Duodenal mucosa (tissue), 2 donors: ENCODE measurements around the gene TMEM240.
A peak's percentile ranks its signal among the peaks of the same experiment; 100 is the strongest.

Experiments used
- H3K27ac ChIP-seq: one replicate; pipeline ENCODE4 v1.7.0; 2013; ENCODE audit warnings: low read depth, low read length
- H3K27me3 ChIP-seq, 2 donors: one replicate each; pipeline ENCODE4 v1.7.0; 2013; ENCODE audit warnings: low read length in 2 of 2, control low read depth in 1 of 2; ENCODE audit not compliant: insufficient read depth in 2 of 2, control insufficient read depth in 1 of 2
- H3K36me3 ChIP-seq, 2 donors: one replicate each; pipeline ENCODE4 v1.7.0; 2013; ENCODE audit warnings: low read length in 2 of 2, control low read depth in 1 of 2; ENCODE audit not compliant: insufficient read depth in 2 of 2, control insufficient read depth in 1 of 2
- H3K4me1 ChIP-seq, 2 donors: one replicate each; pipeline ENCODE4 v1.7.0; 2013; ENCODE audit warnings: low read length in 2 of 2, control low read depth in 1 of 2; ENCODE audit not compliant: insufficient read depth in 2 of 2, control insufficient read depth in 1 of 2
- H3K4me3 ChIP-seq, 2 donors: one replicate each; pipeline ENCODE4 v1.7.0; 2013; ENCODE audit warnings: low read length in 2 of 2, low read depth in 1 of 2
- H3K9ac ChIP-seq, 2 donors: one replicate each; pipeline ENCODE4 v1.7.0; 2013; ENCODE audit warnings: low read length in 2 of 2, low read depth in 1 of 2
- H3K9me3 ChIP-seq, 2 donors: one replicate each; pipeline ENCODE4 v1.7.0; 2013; ENCODE audit warnings: low read length in 2 of 2, control low read depth in 1 of 2; ENCODE audit not compliant: control insufficient read depth in 1 of 2

Gene TMEM240

DNA sequence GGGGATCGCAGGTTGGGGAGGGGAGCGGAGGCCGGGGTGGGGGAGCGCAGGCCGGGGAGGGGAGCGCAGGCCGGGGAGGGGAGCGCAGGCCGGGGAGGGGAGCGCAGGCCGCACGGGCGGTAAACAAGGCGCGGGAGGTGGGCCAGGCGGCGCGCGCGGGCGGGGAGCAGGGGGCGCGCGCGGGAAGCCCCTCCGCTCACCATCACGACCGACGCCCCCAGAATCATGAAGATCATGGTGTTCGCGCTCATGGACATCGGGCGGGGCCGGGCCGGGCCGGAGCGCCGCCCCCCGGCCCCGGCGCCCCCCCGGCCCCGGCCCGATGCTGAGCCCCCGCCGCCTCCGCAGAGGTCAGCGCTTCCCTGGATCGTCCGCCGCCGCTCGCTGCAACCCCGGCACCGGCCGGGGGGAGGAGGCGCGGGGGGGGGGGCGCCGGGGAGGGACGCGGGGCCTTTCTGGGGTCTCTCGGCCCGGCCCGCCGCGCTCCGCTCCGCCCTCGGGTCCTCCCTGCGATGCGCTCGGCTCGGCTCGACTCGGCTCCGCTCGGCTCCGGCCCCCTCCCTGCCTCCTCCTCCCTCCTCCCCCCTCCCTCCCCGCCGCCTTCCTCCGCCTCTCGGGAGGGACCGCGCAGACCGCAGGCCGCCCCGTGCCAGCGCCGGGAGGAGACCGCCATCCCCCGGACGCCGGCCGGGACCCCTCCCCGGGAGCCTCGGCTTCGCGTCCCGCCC lies at the start of gene TMEM240:
TSS of gene TMEM240 (minus strand) at position 535 of the 728 bp plus-strand sequence. CDS start at position 257, 278 bp downstream.
- peaks cover 0 to 23% of the 10 kb centered on the region in 2 donors for H3K36me3 ChIP-seq
- peak within 1 kb of the TSS; percentile 8 to 45 for H3K4me3 ChIP-seq
- no peak within 1 kb of the TSS for H3K9ac ChIP-seq
- peaks cover 0 to 4% of the 10 kb centered on the region in 2 donors for H3K27me3 ChIP-seq
- H3K27ac ChIP-seq: peak within 1 kb of the TSS; percentile 3
- peaks cover 0 to 10% of the 10 kb centered on the region in 2 donors for H3K4me1 ChIP-seq
- H3K9me3 ChIP-seq: no peaks in the 10 kb centered on the region

DNA sequence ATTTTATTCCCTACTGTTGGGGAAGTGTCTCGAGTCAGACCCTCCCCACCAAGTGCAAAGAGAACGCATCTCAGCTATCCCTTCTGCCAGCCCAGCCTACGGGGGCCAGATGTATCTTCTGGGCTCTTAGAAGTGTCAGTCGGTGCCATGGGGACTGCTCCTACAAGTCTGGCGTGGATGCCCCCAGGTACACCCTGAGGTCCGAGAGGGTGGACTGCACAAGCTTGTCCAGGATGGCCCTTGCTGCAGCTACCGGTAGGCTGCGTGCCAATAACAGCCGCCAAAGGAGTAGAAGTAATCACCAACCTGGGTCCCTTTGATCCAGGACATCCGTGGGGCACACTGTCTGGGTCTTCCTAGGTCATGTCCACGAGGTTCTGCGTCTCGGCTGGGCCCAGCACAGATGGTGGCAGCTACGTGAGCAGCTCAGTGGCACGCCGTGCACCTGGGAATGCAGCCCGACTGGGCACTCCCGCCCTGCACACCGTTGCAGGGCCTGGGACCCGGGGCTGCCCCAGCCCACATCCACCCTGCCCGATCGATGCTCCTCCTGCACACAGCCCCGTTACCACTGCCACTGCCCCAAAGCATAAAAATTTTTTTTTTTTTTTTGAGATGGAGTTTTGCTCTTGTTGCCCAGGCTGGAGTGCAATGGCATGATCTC lies 43.1 kb upstream of the TMEM240 start:
- Histone ChIP-seq H3K36me3 (no peaks in the 10 kb centered on the region), H3K4me1 (peaks cover 0 to 7% of the 10 kb centered on the region in 2 donors), H3K27ac (no peak overlapping the region), H3K9me3 (no peaks in the 10 kb centered on the region), H3K9ac (no peak overlapping the region), H3K4me3 (no peak overlapping the region), H3K27me3 (peaks cover 0 to under 1% of the 10 kb centered on the region in 2 donors)

DNA sequence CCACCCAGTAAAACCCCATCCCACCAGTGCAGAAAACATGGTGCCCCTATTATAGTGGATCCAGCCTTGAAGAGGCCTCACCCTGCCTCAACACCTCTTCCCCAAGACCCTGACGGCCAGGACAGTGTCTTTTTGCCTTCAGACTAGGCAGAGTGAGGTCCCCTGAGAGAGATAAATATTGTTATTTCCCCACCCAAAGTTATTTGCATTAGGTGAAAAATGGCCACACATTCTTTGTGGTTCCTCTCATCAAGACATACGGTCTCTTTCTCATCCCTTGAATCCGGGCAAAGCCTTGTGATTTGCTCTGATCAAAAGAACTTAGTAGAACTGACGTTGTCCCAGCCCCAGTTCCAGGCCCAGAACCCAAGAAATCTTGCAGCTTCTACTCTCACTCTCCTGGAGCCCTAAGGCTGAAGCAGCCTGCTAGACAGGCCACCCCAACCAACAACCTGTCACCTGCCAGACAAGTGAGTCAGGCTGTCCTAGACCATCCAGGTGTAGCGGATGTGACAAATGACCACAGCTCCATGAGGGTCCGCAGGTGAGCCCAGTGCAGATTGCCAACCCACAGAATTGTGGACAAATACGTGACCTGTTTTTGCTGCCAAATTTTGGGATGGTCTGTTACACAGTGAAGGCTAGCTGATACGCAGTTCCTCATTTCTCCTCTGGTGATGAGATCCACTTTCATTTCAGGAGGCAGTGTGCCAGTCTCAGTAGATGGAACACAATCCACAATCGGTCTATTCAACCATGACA lies 42.3 kb upstream of the TMEM240 start:
- H3K27me3 ChIP-seq: no peaks in the 10 kb centered on the region
- H3K9me3 ChIP-seq: no peaks in the 10 kb centered on the region
- no peak overlapping the region for H3K9ac ChIP-seq
- no peak overlapping the region for H3K4me3 ChIP-seq
- H3K36me3 ChIP-seq: no peaks in the 10 kb centered on the region
- H3K27ac ChIP-seq: no peak overlapping the region
- H3K4me1 ChIP-seq: peaks cover 4 to 14% of the 10 kb centered on the region in 2 donors

DNA sequence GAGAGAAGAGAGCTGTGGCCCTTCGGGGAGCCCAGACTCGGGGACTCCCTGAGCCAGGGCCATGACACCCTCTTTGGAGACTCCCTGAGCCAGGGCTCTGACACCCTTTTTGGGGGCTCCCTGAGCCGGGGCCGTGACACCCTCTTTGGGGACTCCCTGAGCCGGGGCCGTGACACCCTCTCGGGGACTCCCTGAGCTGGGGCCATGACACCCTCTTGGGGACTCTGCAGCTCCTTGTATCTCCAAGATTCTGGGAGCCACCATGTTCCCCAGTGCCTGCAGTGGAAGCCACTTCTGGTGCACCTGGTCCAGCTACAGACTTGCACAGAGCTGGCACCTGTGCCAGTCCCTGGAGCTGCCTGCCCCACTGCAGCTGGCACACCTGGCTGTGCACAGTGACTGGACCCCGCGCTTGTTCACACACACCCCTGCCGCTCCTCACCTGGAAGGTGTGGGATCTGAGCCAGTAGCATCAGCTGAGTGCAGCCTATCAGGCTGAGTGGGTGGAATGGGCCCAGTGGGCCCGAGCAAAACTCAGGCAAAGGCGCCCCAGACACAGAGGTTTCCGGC lies 38.0 kb upstream of the TMEM240 start:
- Histone ChIP-seq H3K4me1 (peaks cover 11 to 38% of the 10 kb centered on the region in 2 donors), H3K27ac (no peak overlapping the region), H3K9me3 (no peaks in the 10 kb centered on the region), H3K36me3 (no peaks in the 10 kb centered on the region), H3K27me3 (no peaks in the 10 kb centered on the region), H3K9ac (no peak overlapping the region), H3K4me3 (no peak overlapping the region)

DNA sequence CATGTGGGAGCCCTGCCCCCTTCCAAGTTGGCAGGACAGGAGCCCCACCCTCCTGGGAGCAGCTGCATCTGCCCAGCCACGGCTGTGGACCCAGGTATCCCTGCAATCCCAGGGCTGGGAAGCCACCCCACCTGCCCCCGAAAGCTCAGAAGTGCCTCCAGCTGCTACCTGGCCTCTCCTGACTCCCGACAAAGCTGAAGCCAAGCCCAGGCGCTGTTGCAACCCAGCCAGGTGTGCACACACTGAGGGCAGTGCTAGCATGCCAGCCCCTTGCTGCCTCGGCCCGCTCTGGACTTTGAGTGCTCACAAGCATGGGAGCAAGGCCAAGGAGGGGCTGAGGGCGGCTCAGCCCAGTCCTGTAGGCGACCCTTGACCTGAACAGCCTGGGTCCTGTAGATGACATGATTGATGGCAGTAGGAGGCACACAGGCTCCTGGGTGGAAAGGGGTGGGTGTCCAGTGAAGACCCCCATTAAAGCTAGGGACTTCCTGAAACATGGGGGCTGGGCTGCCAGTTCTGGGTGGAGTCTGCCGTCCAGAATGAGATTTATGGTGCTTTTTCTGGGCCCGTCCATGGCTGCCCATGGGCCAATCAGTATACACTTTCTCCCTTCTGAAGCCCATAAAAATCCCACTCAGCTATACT lies 37.1 kb upstream of the TMEM240 start:
- Histone ChIP-seq H3K27me3 (no peaks in the 10 kb centered on the region), H3K4me3 (peak overlapping the region in 1 of 2 donors; percentile 28), H3K4me1 (peaks cover 11 to 46% of the 10 kb centered on the region in 2 donors), H3K9me3 (no peaks in the 10 kb centered on the region), H3K27ac (peak overlapping the region; percentile 30), H3K9ac (peak overlapping the region in 1 of 2 donors; percentile 1), H3K36me3 (no peaks in the 10 kb centered on the region)

DNA sequence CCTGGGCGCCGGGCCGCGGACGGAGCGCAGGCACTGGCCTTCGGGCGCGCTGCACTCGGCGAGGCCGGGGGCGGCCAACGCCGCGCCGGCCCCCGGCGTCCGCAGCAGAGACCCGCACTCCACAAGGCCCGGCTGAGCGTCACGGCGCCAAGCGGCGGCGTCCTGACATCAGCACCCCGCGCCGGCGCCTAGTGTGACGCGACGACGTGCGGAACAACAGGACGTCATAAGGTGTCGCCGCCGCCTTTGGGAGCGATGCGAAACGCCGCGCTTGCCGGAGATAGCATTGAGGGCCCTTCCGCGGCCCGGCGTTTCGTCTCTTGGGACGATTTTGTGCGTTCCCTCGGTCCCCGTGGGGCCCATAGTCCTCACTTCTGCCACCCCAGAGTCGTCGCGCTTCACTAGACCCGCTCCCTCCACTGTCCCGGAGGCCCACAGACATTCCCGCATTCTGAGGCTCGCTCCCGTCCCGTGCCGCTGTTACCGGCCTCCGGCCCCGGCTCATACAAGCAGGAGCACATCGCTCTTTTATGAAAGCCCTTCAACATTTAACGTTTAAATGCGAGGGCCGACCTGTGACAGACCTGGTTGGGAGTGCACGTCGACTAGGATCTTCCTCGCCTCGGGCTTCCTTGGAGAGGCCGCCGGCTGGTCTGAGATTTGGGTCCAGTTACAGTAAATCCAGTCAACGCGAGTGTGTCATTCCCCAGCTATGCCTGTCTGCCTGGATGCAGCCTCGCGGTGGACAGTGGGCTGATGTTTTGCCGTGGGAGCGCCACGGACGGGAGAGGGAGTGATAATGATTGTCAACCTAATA lies 34.5 kb upstream of the TMEM240 start, which contains the start of gene SSU72:
TSS of gene SSU72 (minus strand) at position 143 of the 817 bp plus-strand sequence. CDS start 306 bp downstream, outside the sequence.
- H3K9me3 ChIP-seq: no peaks in the 10 kb centered on the region
- peaks cover 16 to 47% of the 10 kb centered on the region in 2 donors for H3K4me1 ChIP-seq
- peak within 1 kb of the TSS; percentile 98 for H3K4me3 ChIP-seq
- H3K27ac ChIP-seq: peak within 1 kb of the TSS; percentile 99
- H3K36me3 ChIP-seq: peaks cover 0 to 13% of the 10 kb centered on the region in 2 donors
- H3K27me3 ChIP-seq: no peaks in the 10 kb centered on the region
- H3K9ac ChIP-seq: peak within 1 kb of the TSS; percentile 98 to 100

DNA sequence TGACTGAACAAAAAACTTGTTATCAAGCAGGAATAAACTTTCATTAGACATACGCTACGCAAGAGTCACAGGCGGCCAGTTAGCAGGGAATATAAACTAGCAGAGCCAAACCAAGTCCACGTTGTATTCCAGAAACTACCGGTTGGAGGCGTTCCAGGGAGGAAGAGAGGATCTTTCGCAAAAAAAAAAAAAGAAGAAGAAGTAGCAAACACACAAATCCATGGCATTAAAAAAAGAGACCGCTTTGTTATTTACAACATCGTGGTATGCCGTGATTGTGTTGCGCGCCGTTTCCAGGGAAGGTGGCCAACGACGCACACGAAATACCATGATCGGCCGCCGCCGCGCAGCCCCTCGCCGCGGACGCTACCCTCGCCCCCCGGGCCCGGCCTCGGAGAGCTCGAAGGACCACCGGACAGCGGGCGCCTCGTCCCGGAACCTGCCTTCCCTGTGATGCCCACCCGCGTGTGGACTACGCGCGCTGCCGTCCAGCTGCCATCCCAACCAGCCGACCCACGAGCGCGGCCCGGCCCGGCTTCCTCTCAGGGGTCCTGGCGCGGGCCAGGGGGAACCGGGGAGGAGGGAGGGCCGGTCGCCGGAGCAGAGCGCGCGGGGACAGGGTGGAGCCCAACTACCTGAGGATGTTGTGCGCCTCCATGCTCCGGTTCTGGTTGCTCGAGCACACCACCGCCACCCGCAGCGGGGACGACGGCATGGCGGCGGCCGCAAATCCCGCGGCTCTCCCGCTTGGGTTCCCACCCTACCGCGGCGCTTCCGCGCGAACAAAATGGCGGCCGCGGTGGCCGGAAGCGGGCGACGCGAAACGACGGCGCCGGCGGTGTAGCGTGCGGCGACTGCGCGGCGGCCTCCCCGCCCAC lies 33.7 kb upstream of the TMEM240 start:
- Histone ChIP-seq H3K4me3 (peak overlapping the region; percentile 98), H3K27me3 (no peaks in the 10 kb centered on the region), H3K4me1 (peaks cover 17 to 46% of the 10 kb centered on the region in 2 donors), H3K9me3 (no peaks in the 10 kb centered on the region), H3K27ac (peak overlapping the region; percentile 99), H3K36me3 (peaks cover 3 to 18% of the 10 kb centered on the region in 2 donors), H3K9ac (peak overlapping the region; percentile 96 to 100)

DNA sequence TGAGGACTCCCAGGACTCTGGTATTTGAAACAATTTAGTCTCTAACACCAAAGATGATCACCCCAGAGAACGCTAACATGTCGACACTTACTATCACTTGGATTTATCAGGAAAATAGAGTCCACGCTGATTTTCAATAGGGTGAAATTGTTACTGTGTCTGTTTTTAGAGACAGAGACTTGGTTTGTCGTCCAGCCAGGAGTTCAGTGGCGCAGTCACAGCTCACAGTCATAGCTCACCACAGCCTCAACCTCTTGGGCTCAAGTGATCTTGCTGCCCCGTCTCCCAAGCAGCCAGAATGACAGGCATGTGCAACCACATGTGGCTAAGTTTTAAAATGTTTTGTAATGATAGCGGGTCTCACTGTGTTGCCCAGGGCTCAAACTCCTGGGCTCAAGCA lies 28.9 kb upstream of the TMEM240 start:
- H3K36me3 ChIP-seq: peaks cover 20 to 36% of the 10 kb centered on the region in 2 donors
- no peak overlapping the region for H3K4me3 ChIP-seq
- no peaks in the 10 kb centered on the region for H3K9me3 ChIP-seq
- peaks cover 5 to 16% of the 10 kb centered on the region in 2 donors for H3K4me1 ChIP-seq
- no peaks in the 10 kb centered on the region for H3K27me3 ChIP-seq
- H3K9ac ChIP-seq: no peak overlapping the region
- H3K27ac ChIP-seq: no peak overlapping the region
